ACHN (cell line): ENCODE results near the gene CTCF.

Experiments used
- DNase-seq: peaks from one replicate; pipeline ENCODE4 v3.0.0-alpha.2; 2015
- in situ Hi-C: cut with HindIII; loops from 2 replicates; pipeline ENCODE4 v1.10.0; 2017; ENCODE audit warnings: low sequenced_read_pairs, low pct_ligation_motif_present, low pct_unique_long_range_greater_than_20kb

Gene CTCF

GRCh38 chr16:67645397-67646121 is 83.2 kb downstream of the CTCF start:
- no peak for DNase-seq

GRCh38 chr16:67647111-67647651 is 84.9 kb downstream of the CTCF start:
- in situ Hi-C loops, result no loop called here
- no peak for DNase-seq

More at GRCh38 chr16:67645397-67646121, 83.2 kb downstream of the CTCF start:
- in situ Hi-C loops, result no loop called here

GRCh38 chr16:67647681-67648080 is 85.4 kb downstream of the CTCF start:
- in situ Hi-C loops, result no loop called here
- no peak for DNase-seq

- DNase-seq, result no peak
These were observed 85.9 kb downstream of the CTCF start for GRCh38 chr16:67648088-67648763.

GRCh38 chr16:67648764-67649407 is 86.6 kb downstream of the CTCF start:
- no peak for DNase-seq
- in situ Hi-C loops, result no loop called here

More at GRCh38 chr16:67648088-67648763, 85.9 kb downstream of the CTCF start:
- in situ Hi-C loops, result no loop called here

GRCh38 chr16:67649494-67649931 is 87.2 kb downstream of the CTCF start:
- DNase-seq, result peak; percentile 21
- in situ Hi-C loops, result no loop called here

GRCh38 chr16:67650023-67650422 is 87.7 kb downstream of the CTCF start:
- no peak for DNase-seq
- in situ Hi-C loops, result no loop called here

- in situ Hi-C loops, result no loop called here
- no peak for DNase-seq
These were observed 88.7 kb downstream of the CTCF start for GRCh38 chr16:67651039-67651438.

- in situ Hi-C loops, result no loop called here
These were observed 89.5 kb downstream of the CTCF start for GRCh38 chr16:67651847-67652246.

GRCh38 chr16:67652578-67653127 is 90.3 kb downstream of the CTCF start:
- in situ Hi-C loops, result no loop called here
- peak; percentile 74 for DNase-seq

More at GRCh38 chr16:67651847-67652246, 89.5 kb downstream of the CTCF start:
- no peak for DNase-seq

- DNase-seq, result peak; percentile 18
- in situ Hi-C loops, result no loop called here
These were observed 90.9 kb downstream of the CTCF start for GRCh38 chr16:67653128-67653788.

GRCh38 chr16:67653789-67654402 is 91.6 kb downstream of the CTCF start:
- in situ Hi-C loops, result no loop called here
- DNase-seq, result peak; percentile 24

GRCh38 chr16:67654403-67654911 is 92.1 kb downstream of the CTCF start:
- in situ Hi-C loops, result no loop called here
- DNase-seq, result no peak

GRCh38 chr16:67655363-67655762 is 93.0 kb downstream of the CTCF start:
- DNase-seq, result no peak
- in situ Hi-C loops, result no loop called here

GRCh38 chr16:67656344-67657016 is 94.2 kb downstream of the CTCF start:
- in situ Hi-C loops, result no loop called here

GRCh38 chr16:67657017-67657608 is 94.8 kb downstream of the CTCF start:
- no peak for DNase-seq
- in situ Hi-C loops, result no loop called here

More at GRCh38 chr16:67656344-67657016, 94.2 kb downstream of the CTCF start:
- no peak for DNase-seq
